ENCODE measurements around the gene PTGES2.

Gene PTGES2

DNA sequence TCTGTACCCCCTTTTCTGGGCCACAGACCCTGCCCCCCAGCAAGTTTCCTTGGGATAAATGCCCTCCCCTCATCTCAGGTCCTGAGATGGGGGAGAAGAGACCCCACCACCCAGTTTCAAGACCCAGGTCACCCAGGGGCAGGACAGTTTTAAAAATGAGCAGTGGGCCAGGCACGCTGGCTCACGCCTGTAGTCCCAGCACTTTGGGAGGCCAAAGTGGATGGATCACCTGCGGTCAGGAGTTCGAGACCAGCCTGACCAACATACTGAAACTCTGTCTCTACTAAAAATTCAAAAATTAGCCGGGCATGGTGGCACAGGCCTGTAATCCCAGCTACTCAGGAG, 6.1 kb downstream of the PTGES2 start:
- no peak for TF ChIP-seq CTCF (IDR thresholded peaks at IDR 0.05; ENCODE audit: low read depth, low read length, missing control alignments)
- H3K4me3 ChIP-seq (ENCODE audit: low read depth, low read length) = no peak overlapping the region
- DNase-seq (ENCODE audit: low read depth) = no peak

DNA sequence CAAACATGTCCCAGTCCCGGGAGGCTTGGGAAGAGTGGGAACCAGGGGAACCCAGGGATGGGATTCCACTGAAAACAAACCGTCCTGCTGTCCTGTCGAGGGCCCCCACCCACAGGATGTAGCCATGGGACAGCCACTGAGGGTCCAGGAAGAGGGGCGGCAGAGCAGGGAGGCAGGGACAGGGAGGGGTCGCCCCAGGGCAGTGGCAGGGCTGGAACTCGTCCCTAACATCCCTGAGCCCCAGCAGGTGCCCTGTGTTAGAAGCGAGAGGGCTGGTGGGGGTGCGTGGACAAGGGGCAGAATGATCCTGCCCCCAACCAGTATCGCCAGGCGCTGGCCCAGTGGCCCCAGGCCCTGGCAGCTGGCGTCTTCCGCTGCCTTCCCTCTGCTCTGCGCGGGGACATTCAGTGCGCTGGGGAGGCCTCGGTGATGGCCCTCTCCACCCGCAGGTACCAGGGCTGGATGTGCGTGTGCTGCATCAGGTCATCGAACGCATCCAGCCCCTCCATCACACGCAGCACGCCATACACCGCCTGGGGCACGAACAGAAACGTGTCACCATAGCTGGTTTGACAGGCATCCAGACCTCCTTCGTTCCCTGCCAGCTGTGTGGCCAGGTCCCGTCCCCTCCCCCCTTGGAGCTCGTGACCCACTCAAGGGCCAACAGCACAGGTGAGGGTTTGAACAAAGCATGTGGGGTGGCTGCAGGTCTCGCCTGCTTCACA, 6.6 kb downstream of the PTGES2 start:
- H3K4me3 ChIP-seq (ENCODE audit: low read depth, low read length) = no peak overlapping the region
- TF ChIP-seq CTCF (IDR thresholded peaks at IDR 0.05; ENCODE audit: low read depth, low read length, missing control alignments) = no peak
- DNase-seq (ENCODE audit: low read depth) = no peak

- no peak overlapping the region for H3K4me3 ChIP-seq (ENCODE audit: low read depth, low read length)
- no peak for DNase-seq (ENCODE audit: low read depth)
- no peak for TF ChIP-seq CTCF (IDR thresholded peaks at IDR 0.05; ENCODE audit: low read depth, low read length, missing control alignments)
Measured at GRCh38 chr9:128120061-128120740, 7.3 kb downstream of the PTGES2 start.

- H3K4me3 ChIP-seq (ENCODE audit: low read depth, low read length) = no peak overlapping the region
- no peak for TF ChIP-seq CTCF (IDR thresholded peaks at IDR 0.05; ENCODE audit: low read depth, low read length, missing control alignments)
Measured at GRCh38 chr9:128118971-128119665, 8.4 kb downstream of the PTGES2 start.

DNA sequence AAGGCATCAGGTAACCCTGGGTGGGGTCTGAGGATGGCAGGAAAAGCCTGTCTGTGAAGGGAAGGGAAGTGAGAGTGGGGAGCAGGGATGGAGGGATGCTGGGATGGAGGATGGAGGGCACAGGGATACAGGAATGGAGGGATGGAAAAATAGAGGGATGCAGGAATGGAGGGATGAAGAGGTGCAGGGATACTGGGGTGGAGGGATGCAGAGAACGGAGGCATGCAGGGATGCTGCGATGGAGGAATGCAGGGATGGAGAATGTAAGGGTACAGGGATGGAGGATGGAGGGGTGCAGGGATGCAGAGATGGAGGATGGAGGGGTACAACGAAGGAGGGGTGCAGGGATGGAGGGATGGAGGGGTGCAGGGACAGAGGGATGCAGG, 9.1 kb downstream of the PTGES2 start:
- no peak overlapping the region for H3K4me3 ChIP-seq (ENCODE audit: low read depth, low read length)
- no peak for DNase-seq (ENCODE audit: low read depth)
- TF ChIP-seq CTCF (IDR thresholded peaks at IDR 0.05; ENCODE audit: low read depth, low read length, missing control alignments) = no peak

More at GRCh38 chr9:128118971-128119665, 8.4 kb downstream of the PTGES2 start:
- no peak for DNase-seq (ENCODE audit: low read depth)

GRCh38 chr9:128117613-128118471, 9.7 kb downstream of the PTGES2 start:
- peak; percentile 100 for TF ChIP-seq CTCF (IDR thresholded peaks at IDR 0.05; ENCODE audit: low read depth, low read length, missing control alignments)
- peak; percentile 70 for DNase-seq (ENCODE audit: low read depth)
- H3K4me3 ChIP-seq (ENCODE audit: low read depth, low read length) = no peak overlapping the region

Measured in GM12864 (cell line).